Activated CD8-positive, alpha-beta T cell treated with anti-CD3 and anti-CD28 coated beads, Interleukin-2, amount 10 ng/mL, durations not matched to agents 7 days and 5 days (primary cell): ENCODE results near the gene TYW3. TPM values are rescaled to one million over a fixed set of nuclear protein-coding genes. Genes with fewer than 3 reads are reported as not detected.

Experiments used
- ATAC-seq: fragments of 150-1000 bp; cut with Tn5 transposase; one replicate; pipeline ENCODE4 v1.10.0; 2021; ENCODE audit warnings: moderate library complexity
- CTCF ChIA-PET: fragments of 350-600 bp; sonication (Branson Sonifier 250); formaldehyde crosslinking; loops from one replicate; lab custom pipeline; 2021; ENCODE audit warnings: antibody characterized with exemption; lab: Charles Lee
- POLR2A ChIA-PET: fragments of 350-600 bp; sonication (Branson Sonifier 250); formaldehyde crosslinking; loops from one replicate; lab custom pipeline; 2021; ENCODE audit warnings: antibody characterized with exemption; lab: Charles Lee
- DNase-seq: peaks from one replicate; pipeline ENCODE4 v3.0.0-alpha.2; 2020
- H3K27ac Mint-ChIP-seq: one replicate; pipeline ENCODE4 v1.8.0; 2021; ENCODE audit warnings: mild to moderate bottlenecking, mixed read lengths
- H3K27me3 Mint-ChIP-seq: one replicate; pipeline ENCODE4 v1.8.0; 2021; ENCODE audit warnings: low read depth, mixed read lengths
- H3K36me3 Mint-ChIP-seq: one replicate; pipeline ENCODE4 v1.8.0; 2021; ENCODE audit warnings: low read depth, mixed read lengths
- H3K4me1 Mint-ChIP-seq: one replicate; pipeline ENCODE4 v1.8.0; 2021; ENCODE audit warnings: low read depth, mixed read lengths
- H3K4me3 Mint-ChIP-seq: one replicate; pipeline ENCODE4 v1.8.0; 2021; ENCODE audit warnings: mild to moderate bottlenecking, mixed read lengths
- H3K9me3 Mint-ChIP-seq: one replicate; pipeline ENCODE4 v1.8.0; 2022; ENCODE audit warnings: mixed read lengths; ENCODE audit not compliant: insufficient read depth
- total RNA-seq, 2 experiments: library from RNA; stranded (reverse); gene quantifications; one replicate each; pipeline ENCODE4 v1.2.3, GENCODE V29; 2021

TYW3 gene
- total RNA-seq, 2 experiments from 2014 or later = 15.0 to 19.2 TPM

- no peak for DNase-seq
- ChIA-PET CTCF (no interaction called here), POLR2A (no interaction called here)
- Mint-ChIP-seq H3K27me3 (no peaks in the 10 kb centered on the region), H3K4me1 (no peaks in the 10 kb centered on the region), H3K36me3 (no peaks in the 10 kb centered on the region), H3K4me3 (no peak overlapping the region), H3K9me3 (no peaks in the 10 kb centered on the region), H3K27ac (no peak overlapping the region)
- ATAC-seq = no peak
Observed at GRCh38 chr1:74811436-74812179, 78.7 kb downstream of the TYW3 start.

GRCh38 chr1:74812180-74812541 lies 79.2 kb downstream of the TYW3 start:
- POLR2A ChIA-PET = no interaction called here
- no peak for ATAC-seq
- no peaks in the 10 kb centered on the region for H3K27me3 Mint-ChIP-seq

More at GRCh38 chr1:74812180-74812541, 79.2 kb downstream of the TYW3 start:
- H3K4me1 Mint-ChIP-seq = no peaks in the 10 kb centered on the region
- DNase-seq = no peak
- CTCF ChIA-PET = no interaction called here
- H3K36me3 Mint-ChIP-seq = no peaks in the 10 kb centered on the region
- no peak overlapping the region for H3K27ac Mint-ChIP-seq
- H3K4me3 Mint-ChIP-seq = no peak overlapping the region
- no peaks in the 10 kb centered on the region for H3K9me3 Mint-ChIP-seq

Other genes starting within 250 kb of the TYW3 start
- gene LRRC53, start 220.5 kb upstream of the TYW3 start, total RNA-seq = not detected
- not detected for gene ERICH3, start 59.4 kb upstream of the TYW3 start, total RNA-seq
- 10 to 100 TPM; 15.3 to 18.0 TPM for gene CRYZ, start 102 bp upstream of the TYW3 start, total RNA-seq